Stimulated activated CD4-positive, alpha-beta T cell treated with anti-CD3 and anti-CD28 coated beads, Interleukin-15, amount 100 ng/mL, for 1 hour (primary cell): ENCODE data around the gene CHMP4B.

Experiments
- DNase-seq, 2 donors: peaks; one replicate each; pipeline ENCODE4 v3.0.0-alpha.2; 2020; ENCODE audit warnings: low read depth in 1 of 2, low spot score in 1 of 2

CHMP4B gene

GRCh38 chr20:33837096-33837830, 26.1 kb downstream of the CHMP4B start:
- DNase-seq, result no peak

DNA sequence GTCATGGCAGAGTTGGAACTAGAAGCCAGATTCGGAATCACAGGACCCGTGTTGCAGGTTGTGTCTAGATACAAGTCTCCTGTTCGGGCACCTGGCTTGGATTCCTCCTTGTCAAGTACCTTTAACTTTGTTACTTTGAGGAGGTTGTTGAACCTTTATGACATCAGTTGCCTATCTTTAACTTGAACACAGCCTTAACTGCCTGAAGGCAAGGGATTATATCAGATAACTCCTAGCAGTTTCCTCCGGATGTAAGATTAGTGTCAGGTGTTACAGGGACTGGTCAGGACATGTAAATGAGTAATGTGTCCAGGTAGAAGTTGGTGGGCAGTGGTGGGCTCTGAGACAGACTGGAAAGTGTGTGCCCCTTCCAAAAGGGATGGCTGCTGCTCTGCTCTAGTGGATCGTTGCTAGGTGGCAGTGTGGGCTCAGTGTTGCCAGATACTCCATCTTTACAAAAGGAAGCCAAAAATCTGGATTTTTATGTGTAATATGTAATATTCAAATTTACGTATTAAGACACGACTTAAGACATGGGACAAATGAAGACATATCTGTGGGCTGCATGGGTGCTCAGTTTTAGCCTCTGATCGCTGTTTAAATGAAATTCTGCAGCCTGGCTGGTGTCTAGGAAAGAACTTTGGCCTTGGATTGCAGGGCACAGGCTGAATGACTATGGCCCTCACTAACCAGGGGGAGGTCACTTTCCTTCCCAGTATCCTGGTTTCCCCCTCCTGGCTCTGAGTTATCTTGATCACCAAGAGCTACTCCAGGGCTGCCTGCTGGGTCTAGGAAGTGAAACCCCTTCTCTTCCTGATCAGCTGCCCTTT, 27.1 kb downstream of the CHMP4B start:
- no peak for DNase-seq

DNA sequence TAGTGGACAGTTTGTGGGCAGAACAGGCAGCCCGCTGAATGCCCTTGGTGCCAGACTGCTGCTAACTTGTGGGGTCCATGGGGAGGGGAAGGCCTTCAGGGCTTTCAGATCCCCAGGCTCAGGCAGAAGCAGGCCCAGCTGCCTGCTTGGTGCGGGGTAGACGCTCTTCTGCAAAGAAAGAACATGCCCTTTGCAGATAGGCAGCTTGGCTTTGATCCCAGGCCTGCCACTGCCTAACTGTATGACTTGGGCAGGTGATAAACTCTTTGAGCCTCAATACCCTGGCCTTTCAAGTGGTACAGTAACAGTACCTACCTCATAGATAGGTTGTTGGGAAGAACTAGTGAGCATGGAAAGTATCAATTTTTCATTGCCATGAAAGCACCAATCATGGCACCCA, 28.4 kb downstream of the CHMP4B start:
- DNase-seq, result no peak

- no peak for DNase-seq
Measured at GRCh38 chr20:33840160-33840559, 29.0 kb downstream of the CHMP4B start.

DNA sequence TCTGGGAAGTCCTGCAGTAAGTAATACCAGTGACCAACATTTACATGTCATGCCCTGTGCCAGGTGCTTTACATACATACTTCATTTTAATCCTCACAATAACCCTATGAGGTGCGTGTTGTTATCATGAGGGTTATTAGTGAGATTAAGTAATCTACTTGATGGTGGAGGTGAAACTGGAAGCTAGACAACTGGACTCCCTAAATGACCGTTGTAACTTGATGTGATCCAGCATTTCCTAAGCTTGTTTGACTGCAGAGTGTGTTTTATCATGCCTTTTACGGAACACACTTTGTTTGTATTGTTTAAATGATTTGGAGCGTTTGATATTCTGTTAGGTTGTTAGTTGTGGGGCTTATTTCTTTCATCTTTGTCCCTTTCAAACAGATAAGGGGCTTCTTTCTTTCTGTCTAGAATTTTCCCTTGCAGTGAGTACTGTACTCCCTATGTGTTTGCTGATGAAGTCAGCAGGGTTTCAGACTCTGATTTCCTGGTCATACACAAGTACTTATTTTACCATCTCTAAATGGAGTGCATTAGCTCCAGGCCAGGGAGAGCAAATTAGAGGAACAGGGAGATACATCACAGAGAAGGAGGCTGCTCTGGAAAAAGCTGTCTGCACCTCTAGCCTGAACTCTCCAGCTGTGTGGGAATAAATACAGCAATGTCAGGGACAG, 29.7 kb downstream of the CHMP4B start:
- DNase-seq, result no peak

DNA sequence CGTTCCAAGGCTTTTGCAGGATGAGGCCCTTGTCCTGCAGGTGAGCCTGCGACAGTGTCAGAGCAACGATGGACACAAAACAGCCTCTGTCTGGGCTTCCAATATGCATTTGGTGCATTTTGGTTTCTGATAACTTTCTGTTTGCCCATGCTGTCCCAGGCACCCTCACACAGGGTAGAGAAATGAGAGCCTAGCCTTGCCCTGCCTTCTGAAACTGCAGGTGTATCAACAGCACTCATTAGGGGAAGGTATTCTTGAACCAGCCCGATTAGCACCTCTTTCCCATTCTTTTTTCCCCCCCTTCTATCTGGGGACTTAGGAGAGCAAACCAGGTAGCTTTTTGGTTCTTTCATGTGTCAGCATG, 30.3 kb downstream of the CHMP4B start:
- no peak for DNase-seq

- DNase-seq, result no peak
Measured at GRCh38 chr20:33842346-33842745, 31.2 kb downstream of the CHMP4B start.

DNA sequence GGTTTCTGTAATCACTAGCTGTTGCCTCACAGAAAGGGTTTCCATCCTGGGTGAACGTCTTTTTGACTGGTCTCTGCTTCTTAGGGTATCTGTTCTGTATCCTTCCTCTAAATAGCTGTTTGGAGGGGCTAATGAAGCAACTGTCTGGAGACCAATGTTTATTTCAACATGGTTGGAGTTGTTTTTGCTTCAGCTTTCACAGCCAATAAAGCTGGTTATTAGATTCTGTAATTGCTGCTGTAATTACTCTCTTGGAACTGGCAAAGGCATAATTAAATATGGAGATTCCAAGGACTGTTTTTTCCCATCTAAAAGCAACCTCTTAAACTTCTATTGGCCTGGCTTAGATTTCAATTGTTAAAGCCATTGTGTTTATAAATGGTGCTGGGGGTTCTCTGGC, 31.9 kb downstream of the CHMP4B start:
- no peak for DNase-seq

DNA sequence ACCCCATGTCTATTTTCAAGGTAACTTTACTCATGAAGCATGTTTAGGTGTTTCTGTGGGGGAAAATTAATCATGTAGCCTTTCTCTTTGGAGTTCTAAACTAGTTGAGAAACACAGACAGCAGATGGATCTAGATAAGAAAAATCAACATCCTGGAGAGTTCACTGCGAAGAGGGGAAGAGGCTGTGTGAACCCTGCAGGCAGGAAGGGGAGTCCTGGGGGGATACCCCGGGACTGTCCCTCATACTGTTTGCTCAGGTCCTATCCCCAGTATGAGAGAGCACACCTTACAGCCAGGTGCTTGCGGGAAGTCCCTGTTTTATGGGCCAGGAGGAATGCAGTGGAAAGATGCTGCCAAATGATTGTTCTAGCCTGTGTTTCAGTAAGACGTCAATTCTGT, 32.7 kb downstream of the CHMP4B start:
- no peak for DNase-seq

DNA sequence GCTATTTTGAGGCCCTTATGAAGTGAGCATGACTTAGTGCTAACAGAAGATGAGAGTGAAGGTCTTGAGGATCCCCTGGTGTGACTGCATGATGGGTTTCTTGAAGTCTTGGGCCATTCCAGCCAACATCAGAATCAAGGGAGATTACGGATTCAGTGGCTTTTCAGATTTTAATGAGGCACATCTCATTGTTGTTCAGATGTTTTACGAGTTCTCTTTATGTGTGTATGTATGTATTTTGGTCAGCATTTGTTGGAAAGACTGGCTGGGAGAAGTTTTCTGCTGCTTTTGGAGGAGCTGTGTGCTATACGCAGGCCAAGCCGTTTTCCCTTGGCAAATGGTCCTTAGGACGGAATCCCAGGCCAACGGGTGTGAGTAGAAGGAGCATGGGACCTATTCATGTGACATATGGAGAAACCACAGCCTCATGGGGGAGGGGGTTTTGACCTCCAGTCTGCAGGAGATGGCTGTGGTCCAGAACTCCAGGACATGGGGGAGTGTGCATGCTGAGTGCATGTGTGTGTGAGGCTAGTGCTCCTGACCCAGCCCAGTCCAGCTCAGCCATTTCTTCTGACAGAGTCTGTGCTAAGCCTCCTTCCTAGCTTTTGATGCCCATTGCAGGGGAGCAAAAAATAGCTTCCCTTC, 35.3 kb downstream of the CHMP4B start:
- no peak for DNase-seq

- DNase-seq, result no peak
Measured at GRCh38 chr20:33847006-33847405, 35.9 kb downstream of the CHMP4B start.

DNA sequence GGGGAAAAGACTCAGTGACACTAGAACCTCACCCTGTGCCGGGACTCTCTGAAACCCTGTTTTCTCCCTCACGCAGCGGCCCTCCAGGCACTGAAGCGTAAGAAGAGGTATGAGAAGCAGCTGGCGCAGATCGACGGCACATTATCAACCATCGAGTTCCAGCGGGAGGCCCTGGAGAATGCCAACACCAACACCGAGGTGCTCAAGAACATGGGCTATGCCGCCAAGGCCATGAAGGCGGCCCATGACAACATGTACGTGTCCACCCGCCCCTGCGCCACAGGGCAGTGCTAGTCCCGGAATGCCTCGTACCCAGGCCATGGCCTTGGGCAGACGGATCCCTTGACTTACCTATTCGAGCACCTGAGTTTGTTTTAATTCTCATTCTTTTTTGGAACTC, 37.2 kb downstream of the CHMP4B start:
- no peak for DNase-seq

DNA sequence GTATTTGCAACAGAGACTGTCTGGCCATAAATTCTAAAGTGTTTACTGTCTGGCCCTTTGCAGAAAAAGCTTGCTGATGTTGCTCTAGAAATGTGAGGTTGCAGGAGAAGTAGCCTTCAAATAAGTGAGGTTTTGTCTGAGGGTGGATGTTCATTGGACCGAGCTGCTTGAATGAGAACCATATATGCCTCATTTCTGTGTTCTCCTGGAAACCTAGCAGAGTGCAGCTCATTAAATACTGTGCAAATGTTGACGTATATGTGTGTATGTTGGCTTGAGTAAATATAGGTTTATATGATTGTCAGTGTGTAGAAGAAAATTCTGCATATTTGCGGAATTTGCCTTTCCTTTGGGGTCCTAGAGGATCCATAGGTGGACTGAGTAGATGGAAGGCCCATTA, 39.0 kb downstream of the CHMP4B start:
- DNase-seq, result no peak

DNA sequence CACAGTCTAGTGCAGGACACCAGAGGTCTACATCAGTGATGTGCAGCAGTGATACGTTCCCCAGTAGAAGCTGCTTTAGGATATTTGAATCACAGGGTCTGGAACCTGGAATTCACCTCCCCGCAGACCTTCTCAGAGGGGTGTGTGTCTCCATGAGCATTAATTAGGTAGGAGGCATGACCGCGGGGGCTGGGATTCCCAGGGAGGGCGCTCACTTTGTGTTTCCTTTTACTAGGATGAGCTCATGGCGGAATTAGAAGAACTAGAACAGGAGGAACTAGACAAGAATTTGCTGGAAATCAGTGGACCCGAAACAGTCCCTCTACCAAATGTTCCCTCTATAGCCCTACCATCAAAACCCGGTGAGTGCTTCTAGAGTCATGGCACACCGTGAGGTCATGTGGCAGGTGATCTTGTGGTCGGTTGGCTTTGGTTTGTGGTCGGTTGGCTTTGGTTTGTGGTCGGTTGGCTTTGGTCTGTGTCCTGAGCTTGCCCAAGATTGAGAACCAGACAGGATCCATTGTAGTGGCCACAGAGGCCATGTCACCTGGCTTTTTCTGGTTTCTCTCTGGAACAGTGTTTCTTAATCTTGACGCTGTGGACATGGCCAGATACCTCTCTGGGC, 40.8 kb downstream of the CHMP4B start:
- no peak for DNase-seq

GRCh38 chr20:33852626-33853506, 41.7 kb downstream of the CHMP4B start:
- DNase-seq, result no peak

DNA sequence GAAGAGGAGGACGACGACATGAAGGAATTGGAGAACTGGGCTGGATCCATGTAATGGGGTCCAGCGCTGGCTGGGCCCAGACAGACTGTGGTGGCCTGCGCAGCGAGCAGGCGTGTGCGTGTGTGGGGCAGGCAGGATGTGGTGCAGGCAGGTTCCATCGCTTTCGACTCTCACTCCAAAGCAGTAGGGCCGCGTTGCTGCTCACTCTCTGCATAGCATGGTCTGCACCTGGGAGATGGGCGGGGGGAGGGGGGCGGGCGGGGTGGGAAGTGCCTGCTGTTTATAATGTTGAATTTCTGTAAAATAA, 42.3 kb downstream of the CHMP4B start:
- no peak for DNase-seq

DNA sequence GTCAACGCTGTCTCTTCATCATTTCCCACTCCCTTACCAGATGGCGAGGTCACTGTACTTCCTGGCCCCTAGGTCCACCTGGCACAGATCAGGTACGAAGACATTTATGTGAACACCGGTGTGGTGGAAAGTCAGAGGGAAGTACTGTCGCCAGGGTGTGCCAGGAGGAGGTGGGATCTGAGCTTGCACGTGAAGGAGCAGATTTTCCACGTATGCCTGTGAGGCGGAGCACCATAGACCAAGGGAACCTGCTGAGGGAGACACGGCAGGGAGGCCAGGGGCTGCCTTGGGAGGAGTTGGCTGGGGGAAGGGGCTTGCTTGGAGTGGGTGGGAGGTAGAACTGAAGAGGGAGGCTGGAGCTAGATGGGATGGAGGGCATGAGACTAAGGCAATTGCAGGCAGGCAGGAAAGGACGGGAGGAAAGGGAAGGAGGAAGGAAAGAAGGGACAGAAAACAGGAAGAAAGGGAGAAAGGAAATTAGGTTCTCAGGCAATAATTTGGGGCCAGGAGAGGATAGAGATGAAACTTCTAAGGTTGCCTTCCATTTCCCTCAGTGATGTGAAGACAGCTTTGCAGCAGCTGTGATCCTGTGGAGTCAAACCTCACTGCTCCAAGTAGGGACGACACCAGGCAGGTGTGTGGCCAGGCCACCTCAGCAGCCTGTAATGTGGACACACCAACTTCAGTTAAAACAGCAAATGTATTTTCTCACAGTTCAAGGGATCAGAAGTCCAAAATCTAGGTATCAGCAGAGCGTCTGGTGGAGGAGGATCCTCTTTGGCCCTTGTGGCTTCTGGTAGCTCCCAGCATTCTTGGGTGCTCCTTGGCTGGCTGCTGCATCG, 46.8 kb downstream of the CHMP4B start:
- no peak for DNase-seq

DNA sequence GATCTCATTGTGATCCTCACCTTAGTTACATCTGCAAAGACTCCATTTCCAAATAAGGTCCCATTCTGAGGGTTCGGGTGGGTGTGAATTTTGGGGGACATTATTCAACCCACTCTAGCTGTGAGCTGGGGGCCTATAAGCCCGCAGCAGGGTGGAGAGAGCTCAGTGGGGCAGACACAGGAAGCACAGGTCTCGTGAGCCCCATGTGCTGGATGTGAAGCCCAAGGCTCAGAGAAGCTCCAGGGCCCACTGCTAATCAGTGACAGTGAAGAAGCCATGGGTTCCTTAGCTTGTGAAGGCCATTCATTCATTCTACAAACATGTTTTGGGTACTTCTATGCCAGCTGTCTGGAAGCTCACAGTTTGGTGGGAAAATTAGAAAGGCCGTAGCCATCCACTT, 47.5 kb downstream of the CHMP4B start:
- no peak for DNase-seq

DNA sequence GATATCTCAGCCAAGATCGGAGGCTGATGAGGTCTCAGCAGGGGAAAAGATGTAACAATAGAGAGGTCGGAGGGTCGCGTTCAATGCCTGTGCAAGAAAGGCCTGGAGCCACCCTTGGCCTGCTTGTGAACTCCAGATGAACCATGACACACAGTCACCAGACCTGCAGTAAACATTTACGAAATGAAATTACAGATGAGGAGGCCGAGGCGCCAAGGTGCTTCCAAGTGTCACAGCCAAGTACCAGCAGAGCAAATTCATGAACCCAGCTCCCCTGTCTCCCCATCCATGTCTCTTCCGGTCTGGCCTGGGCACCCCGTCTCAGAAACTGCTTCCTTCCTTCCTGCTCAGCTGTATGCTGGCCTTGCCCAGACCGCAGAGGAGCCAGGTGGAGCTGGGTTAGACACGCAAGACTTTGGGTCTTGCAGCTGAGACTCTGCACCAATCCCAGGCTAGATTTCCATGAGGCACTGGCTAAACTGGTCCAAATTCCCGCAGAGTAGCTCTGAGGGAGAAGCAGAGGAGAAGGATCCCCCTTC, 48.1 kb downstream of the CHMP4B start:
- no peak for DNase-seq
